ENCODE data around the gene MRPL21. TPM values are rescaled to one million over a fixed set of nuclear protein-coding genes. Genes with fewer than 3 reads are reported as not detected.
A peak's percentile ranks its signal among the peaks of the same experiment; 100 is the strongest.

The MRPL21 gene
- total and polyA plus RNA-seq, 2 of the 13 experiments (the other 11 are each of a cell fraction or from before 2014, with no cell fraction given), result 61.5 to 100 TPM

DNA sequence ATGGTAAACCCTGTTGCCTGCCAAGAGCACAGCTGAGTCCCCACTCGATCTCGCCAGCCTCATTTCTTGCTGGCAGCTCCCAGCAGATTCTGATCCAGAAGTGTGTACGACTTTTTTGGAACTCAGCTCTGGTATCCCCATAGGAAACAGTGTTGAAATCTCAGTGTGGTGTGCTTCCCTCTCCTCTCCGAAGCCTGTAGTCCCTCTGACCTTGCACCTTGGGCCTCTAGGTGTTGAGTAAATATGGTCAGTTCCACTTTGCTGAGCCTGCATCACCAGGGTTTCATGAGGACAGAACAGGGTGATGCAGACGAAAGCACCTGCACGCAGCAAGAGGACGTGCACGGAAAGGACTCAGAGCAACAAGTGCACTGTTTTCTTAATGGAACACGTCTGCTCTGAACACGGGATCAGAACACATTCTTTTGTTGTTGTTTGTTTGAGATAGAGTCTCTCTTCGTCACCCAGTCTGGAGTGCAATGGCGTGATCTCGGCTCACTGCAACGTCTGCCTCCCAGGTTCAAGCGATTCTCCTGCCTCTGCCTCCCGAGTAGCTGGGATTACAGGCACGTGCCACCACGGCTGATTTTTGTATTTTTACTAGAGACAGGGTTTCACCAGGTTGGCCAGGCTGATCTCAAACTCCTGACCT lies 58.2 kb downstream of the MRPL21 start (continued):
- TF ChIP-seq, protein P1, sequence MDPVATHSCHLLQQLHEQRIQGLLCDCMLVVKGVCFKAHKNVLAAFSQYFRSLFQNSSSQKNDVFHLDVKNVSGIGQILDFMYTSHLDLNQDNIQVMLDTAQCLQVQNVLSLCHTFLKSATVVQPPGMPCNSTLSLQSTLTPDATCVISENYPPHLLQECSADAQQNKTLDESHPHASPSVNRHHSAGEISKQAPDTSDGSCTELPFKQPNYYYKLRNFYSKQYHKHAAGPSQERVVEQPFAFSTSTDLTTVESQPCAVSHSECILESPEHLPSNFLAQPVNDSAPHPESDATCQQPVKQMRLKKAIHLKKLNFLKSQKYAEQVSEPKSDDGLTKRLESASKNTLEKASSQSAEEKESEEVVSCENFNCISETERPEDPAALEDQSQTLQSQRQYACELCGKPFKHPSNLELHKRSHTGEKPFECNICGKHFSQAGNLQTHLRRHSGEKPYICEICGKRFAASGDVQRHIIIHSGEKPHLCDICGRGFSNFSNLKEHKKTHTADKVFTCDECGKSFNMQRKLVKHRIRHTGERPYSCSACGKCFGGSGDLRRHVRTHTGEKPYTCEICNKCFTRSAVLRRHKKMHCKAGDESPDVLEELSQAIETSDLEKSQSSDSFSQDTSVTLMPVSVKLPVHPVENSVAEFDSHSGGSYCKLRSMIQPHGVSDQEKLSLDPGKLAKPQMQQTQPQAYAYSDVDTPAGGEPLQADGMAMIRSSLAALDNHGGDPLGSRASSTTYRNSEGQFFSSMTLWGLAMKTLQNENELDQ (CRISPR knock-in tag; IDR thresholded peaks at IDR 0.05; ENCODE audit: borderline replicate concordance), result no peak
- TF ChIP-seq, protein P2, sequence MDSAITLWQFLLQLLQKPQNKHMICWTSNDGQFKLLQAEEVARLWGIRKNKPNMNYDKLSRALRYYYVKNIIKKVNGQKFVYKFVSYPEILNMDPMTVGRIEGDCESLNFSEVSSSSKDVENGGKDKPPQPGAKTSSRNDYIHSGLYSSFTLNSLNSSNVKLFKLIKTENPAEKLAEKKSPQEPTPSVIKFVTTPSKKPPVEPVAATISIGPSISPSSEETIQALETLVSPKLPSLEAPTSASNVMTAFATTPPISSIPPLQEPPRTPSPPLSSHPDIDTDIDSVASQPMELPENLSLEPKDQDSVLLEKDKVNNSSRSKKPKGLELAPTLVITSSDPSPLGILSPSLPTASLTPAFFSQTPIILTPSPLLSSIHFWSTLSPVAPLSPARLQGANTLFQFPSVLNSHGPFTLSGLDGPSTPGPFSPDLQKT (CRISPR knock-in tag; IDR thresholded peaks at IDR 0.05; ENCODE audit: borderline replicate concordance), result no peak
- TF ChIP-seq STAG1 (CRISPR knock-in tag; IDR thresholded peaks at IDR 0.05), result peak; percentile 38; the same call in 1 of the 2 replicates
- TF ChIP-seq PRMT3 (CRISPR knock-in tag; IDR thresholded peaks at IDR 0.05; ENCODE audit: borderline replicate concordance, low read depth), result no peak
- peak; percentile 27 for TF ChIP-seq ZNF883 (CRISPR knock-in tag; IDR thresholded peaks at IDR 0.05; ENCODE audit: not compliant biosample characterization)
- TF ChIP-seq RFX3 (CRISPR knock-in tag; IDR thresholded peaks at IDR 0.05), result 0 out of 2 replicates have a peak, but pooled peaks have one; percentile 15
- TF ChIP-seq GTF3A (CRISPR knock-in tag; conservative IDR thresholded peaks at IDR 0.05), result no peak
- TF ChIP-seq, protein P3, sequence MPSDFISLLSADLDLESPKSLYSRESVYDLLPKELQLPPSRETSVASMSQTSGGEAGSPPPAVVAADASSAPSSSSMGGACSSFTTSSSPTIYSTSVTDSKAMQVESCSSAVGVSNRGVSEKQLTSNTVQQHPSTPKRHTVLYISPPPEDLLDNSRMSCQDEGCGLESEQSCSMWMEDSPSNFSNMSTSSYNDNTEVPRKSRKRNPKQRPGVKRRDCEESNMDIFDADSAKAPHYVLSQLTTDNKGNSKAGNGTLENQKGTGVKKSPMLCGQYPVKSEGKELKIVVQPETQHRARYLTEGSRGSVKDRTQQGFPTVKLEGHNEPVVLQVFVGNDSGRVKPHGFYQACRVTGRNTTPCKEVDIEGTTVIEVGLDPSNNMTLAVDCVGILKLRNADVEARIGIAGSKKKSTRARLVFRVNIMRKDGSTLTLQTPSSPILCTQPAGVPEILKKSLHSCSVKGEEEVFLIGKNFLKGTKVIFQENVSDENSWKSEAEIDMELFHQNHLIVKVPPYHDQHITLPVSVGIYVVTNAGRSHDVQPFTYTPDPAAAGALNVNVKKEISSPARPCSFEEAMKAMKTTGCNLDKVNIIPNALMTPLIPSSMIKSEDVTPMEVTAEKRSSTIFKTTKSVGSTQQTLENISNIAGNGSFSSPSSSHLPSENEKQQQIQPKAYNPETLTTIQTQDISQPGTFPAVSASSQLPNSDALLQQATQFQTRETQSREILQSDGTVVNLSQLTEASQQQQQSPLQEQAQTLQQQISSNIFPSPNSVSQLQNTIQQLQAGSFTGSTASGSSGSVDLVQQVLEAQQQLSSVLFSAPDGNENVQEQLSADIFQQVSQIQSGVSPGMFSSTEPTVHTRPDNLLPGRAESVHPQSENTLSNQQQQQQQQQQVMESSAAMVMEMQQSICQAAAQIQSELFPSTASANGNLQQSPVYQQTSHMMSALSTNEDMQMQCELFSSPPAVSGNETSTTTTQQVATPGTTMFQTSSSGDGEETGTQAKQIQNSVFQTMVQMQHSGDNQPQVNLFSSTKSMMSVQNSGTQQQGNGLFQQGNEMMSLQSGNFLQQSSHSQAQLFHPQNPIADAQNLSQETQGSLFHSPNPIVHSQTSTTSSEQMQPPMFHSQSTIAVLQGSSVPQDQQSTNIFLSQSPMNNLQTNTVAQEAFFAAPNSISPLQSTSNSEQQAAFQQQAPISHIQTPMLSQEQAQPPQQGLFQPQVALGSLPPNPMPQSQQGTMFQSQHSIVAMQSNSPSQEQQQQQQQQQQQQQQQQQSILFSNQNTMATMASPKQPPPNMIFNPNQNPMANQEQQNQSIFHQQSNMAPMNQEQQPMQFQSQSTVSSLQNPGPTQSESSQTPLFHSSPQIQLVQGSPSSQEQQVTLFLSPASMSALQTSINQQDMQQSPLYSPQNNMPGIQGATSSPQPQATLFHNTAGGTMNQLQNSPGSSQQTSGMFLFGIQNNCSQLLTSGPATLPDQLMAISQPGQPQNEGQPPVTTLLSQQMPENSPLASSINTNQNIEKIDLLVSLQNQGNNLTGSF (CRISPR knock-in tag; IDR thresholded peaks at IDR 0.05), result no peak
- peak; percentile 74 for TF ChIP-seq POGZ (CRISPR knock-in tag; IDR thresholded peaks at IDR 0.05)
- peak; percentile 34; the same call in 1 of the 2 replicates for TF ChIP-seq STAT5B (CRISPR knock-in tag; IDR thresholded peaks at IDR 0.05)
- no peak for TF ChIP-seq ZNF7 (CRISPR knock-in tag; IDR thresholded peaks at IDR 0.05)
- TF ChIP-seq HNRNPL (IDR thresholded peaks at IDR 0.05; ENCODE audit: low read depth, low read length), result no peak
- TF ChIP-seq, protein P4, sequence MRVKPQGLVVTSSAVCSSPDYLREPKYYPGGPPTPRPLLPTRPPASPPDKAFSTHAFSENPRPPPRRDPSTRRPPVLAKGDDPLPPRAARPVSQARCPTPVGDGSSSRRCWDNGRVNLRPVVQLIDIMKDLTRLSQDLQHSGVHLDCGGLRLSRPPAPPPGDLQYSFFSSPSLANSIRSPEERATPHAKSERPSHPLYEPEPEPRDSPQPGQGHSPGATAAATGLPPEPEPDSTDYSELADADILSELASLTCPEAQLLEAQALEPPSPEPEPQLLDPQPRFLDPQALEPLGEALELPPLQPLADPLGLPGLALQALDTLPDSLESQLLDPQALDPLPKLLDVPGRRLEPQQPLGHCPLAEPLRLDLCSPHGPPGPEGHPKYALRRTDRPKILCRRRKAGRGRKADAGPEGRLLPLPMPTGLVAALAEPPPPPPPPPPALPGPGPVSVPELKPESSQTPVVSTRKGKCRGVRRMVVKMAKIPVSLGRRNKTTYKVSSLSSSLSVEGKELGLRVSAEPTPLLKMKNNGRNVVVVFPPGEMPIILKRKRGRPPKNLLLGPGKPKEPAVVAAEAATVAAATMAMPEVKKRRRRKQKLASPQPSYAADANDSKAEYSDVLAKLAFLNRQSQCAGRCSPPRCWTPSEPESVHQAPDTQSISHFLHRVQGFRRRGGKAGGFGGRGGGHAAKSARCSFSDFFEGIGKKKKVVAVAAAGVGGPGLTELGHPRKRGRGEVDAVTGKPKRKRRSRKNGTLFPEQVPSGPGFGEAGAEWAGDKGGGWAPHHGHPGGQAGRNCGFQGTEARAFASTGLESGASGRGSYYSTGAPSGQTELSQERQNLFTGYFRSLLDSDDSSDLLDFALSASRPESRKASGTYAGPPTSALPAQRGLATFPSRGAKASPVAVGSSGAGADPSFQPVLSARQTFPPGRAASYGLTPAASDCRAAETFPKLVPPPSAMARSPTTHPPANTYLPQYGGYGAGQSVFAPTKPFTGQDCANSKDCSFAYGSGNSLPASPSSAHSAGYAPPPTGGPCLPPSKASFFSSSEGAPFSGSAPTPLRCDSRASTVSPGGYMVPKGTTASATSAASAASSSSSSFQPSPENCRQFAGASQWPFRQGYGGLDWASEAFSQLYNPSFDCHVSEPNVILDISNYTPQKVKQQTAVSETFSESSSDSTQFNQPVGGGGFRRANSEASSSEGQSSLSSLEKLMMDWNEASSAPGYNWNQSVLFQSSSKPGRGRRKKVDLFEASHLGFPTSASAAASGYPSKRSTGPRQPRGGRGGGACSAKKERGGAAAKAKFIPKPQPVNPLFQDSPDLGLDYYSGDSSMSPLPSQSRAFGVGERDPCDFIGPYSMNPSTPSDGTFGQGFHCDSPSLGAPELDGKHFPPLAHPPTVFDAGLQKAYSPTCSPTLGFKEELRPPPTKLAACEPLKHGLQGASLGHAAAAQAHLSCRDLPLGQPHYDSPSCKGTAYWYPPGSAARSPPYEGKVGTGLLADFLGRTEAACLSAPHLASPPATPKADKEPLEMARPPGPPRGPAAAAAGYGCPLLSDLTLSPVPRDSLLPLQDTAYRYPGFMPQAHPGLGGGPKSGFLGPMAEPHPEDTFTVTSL (CRISPR knock-in tag; IDR thresholded peaks at IDR 0.05; ENCODE audit: borderline replicate concordance), result peak; percentile 93
- peak; percentile 84 for TF ChIP-seq ZNF670 (CRISPR knock-in tag; IDR thresholded peaks at IDR 0.05; ENCODE audit: borderline replicate concordance)

All from HepG2 (cell line).